GM21825 (cell line): ENCODE data around the gene METTL3.

Source experiments
- ATAC-seq: cut with Tn5 transposase; IDR thresholded peaks from one replicate; pipeline ENCODE4 v1.9.1; 2021; ENCODE audit warnings: mild to moderate bottlenecking, moderate library complexity; ENCODE audit not compliant: unreplicated experiment

Gene METTL3

DNA sequence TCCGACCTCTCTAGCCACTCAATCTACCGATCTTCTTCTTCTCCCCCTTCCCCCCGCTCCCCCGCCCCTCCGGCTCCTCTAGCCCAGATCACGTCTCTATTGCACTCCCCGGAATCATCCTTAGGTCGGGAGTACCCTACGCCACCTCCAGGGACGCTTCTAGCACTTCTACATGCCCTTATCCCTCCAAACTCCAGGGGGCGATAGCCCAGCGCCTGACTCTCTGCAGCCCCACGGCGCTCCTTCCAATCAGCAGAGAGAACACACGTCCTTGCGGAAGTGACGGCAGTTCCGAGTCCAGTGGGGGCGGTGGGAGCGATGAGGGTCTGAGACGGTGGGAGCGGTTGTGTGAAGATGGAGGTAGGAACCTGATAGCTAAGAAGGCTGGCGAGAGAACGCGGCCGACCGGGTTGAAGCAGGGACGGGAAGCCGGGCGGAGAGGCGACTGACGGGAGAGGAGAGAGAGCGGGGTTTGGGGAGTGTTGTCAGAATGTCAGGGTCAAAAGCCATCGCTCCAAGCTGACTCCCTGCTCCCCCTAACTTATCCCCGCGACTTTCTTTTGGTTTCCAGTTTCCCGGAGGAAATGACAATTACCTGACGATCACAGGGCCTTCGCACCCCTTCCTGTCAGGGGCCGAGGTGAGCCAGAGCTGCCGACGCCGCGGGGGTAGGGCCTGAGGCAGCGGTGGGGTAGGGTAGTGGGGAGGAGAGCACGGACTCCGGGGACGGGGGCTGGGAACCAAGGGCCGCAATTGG lies 34.0 kb downstream of the METTL3 start, which contains the start of the genes RAB2B and TOX4:
Gene RAB2B, minus strand, starts transcription at position 35 of the 757 bp plus-strand sequence. CDS start 87 bp downstream, outside the sequence.
Gene TOX4, plus strand, starts transcription at position 271 of the 757 bp plus-strand sequence. Its CDS starts 84 bp downstream, at position 355.
- peak; percentile 99 for ATAC-seq

DNA sequence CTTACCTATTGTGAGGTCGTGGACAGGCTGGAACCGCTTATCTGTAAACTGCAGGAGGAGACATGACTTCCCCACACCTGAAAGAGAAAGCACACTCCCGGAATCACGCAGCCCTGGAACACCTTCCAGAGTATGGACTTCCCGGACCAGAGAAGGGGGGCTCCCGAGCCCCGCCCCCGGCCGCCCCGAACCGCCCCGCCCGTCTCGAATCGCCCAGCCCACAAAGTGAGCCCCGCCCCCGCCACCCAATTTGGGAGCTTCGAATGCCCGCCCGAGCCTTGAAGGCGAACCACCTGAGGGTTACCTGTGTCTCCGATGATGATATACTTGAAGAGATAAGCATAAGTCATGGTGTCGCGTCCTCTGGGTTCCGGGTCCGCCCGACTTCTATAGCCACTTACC lies 34.6 kb downstream of the METTL3 start:
- peak; percentile 31 for ATAC-seq

DNA sequence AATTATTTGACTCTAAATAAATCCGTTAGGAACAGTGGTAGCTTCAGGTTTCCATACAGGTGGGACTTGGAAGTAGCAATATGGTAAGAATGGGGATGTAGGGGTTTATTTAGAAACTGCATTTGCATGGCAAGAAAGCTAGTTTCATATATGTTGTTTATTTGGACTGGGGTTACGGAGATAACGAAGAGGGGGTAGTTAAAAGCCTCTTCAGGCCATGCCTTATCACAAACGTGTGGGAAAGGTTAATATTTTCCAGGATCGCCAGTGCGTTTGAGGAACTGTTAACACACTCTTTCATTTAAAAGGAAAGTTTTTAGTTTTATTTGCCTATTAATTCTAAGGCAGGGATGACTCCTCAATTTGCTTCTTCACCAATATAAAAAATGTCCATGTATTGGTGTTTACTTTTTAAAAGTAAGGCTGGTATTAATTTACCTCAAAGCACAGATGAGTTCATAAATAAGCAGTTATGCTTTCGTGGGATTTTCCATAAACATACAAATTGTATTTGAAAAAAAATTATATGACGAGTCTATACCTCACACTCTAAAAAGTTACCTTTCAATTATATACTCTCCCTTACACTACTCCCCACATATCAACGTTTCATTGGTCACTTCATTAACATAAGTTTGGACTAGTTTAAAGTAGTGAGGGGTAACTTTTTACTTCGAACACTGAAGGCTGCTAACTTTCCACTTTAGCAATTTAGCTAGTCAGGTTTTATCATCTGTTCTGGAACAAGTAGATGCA lies 35.2 kb downstream of the METTL3 start:
- ATAC-seq: no peak

DNA sequence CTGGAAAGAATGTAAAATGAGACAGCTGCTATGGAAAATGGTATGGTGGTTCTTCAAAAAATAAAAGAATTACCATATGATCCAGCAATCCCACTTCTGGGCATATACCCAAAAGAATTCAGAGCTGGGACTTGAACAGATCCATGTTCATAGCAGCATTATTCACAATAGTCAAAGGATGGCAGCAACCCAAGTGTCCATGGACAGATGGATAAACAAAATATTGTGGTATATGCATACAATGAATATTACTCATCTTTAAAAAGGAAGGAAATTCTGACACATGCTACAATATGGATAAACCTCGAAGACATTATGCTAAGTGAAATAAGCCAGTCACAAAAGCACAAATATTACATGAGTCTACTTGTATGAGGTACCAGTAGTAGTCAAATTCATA lies 43.5 kb downstream of the METTL3 start:
- no peak for ATAC-seq

DNA sequence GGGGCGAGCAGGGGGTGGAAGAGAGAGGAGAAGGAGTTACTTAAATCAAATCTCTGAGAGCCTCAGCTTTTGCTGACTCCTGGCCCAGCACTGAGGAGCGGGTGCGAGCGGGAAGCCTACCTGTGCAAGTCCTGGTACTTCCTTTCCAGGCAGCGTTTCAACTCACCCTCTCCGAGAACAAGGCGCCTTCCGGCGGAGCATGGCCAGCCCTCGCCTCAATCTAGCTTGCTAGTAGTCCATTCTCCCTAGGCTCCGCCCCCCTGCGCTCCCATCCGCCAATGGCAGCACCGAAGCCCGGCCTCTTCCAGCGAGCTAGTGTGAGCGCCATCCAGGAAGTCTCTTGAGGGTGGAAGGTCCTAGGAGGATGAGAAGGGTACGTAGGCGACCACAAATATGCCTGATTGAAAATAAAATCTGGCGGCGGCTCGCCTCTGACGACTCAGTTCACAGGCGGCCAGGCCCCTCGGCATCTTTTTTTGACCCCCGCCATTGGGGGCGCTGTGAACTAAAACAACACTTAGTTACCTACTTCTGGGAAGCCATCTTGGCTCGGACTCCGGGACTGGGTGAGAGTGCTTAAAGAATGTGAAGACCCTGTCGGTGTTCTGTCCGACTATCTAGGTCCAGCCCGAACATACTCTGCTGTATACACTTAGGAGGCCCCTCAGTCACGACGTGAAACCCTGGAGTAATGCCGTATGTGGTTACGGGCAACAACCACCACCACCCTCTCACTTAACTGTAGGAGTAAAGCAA lies 55.0 kb downstream of the METTL3 start, which contains the start of gene CHD8:
Gene CHD8, minus strand, starts transcription at position 212 of the 756 bp plus-strand sequence. CDS start 24,480 bp downstream, outside the sequence.
- ATAC-seq: peak; percentile 95

DNA sequence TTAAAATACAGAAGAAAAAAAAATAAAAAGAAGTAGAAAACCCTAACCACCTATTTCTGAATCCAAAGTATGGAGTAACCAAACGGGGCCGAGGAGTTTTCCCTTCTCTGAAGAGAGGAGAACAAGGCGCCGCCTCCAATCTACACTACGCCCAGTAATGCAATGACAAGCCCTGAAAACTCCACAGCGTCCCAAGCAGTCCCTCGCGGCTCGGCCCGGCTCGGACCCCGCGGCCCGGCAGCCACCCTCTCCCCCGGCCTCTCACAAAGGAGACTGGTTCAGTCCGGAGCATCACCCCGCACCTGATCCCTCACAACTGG lies 55.6 kb downstream of the METTL3 start:
- ATAC-seq: peak; percentile 28

DNA sequence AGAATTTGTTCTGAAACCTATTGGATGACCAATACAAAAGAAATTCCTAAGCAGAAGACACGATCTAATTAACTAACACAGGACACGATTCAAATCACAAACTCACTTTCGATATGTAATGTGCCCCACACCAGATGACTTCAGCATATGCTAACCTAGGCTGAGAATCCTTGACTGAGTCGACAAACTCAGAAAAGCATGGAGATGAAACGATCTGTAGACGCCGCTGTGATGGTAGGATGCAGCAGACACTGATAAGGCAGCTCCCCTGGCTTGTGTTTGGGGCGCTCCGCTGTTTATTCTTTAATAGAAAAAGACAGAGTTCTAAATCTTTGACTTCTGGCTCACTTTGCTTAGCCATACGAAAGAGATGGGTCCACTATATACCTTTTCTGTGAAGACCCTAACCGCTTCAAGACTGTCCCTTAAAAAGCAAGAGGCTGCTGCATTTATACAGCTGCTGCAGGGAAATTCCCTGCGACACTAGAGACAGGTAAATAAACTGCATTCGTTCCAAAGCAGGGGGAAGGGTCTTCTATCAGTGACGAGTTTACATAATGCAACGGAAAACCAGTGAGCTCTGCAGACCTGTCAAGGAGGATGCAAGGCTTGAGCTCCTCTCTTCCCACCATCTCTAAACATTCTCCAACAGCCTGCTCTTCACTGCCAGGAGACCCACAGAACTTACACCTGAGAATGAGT lies 56.1 kb downstream of the METTL3 start:
- ATAC-seq: no peak

DNA sequence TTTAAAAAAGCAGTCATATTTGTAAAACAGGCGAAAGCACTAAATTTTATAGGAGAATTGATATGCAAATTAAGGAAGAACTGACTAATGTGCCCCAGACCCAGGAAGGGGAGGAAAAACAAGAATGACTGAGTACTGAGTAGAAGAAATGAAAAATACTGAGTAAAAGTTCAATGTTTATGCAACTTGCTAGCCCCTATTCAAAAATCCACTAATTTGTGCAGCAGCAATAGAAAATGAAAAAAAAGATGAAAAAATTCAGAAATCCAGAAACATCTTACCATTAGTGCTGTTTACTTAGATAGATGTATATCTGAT lies 61.3 kb downstream of the METTL3 start:
- no peak for ATAC-seq
